CD4-positive, alpha-beta memory T cell (primary cell): ENCODE data around the gene PNKP. TPM values are rescaled to one million over a fixed set of nuclear protein-coding genes. Genes with fewer than 3 reads are reported as not detected.
A peak's percentile ranks its signal among the peaks of the same experiment; 100 is the strongest.

Source experiments
- CTCF ChIA-PET: fragments of 350-600 bp; sonication (Branson Sonifier 250); formaldehyde crosslinking; loops from one replicate; lab custom pipeline; 2021; ENCODE audit warnings: inconsistent platforms; ENCODE audit not compliant: partially characterized antibody; lab: Charles Lee
- POLR2A ChIA-PET: fragments of 350-600 bp; sonication (Branson Sonifier 250); formaldehyde crosslinking; loops from one replicate; lab custom pipeline; 2021; ENCODE audit not compliant: partially characterized antibody; lab: Charles Lee
- DNase-seq, 5 donors: peaks; one replicate each; pipeline versions ENCODE4 v3.0.0 to v3.0.0-alpha.2; 2020 to 2022; ENCODE audit warnings: mixed read lengths in 1 of 5
- H3K27ac ChIP-seq: one replicate; pipeline ENCODE4 v1.7.0; 2013; ENCODE audit warnings: low read depth, low read length
- H3K27me3 ChIP-seq: 2 replicates; pipeline ENCODE4 v1.7.0; 2013; ENCODE audit warnings: mild to moderate bottlenecking, low read length, moderate library complexity; ENCODE audit not compliant: insufficient read depth
- H3K36me3 ChIP-seq: 2 replicates; pipeline ENCODE4 v1.7.0; 2013; ENCODE audit warnings: mild to moderate bottlenecking, low read length, moderate library complexity; ENCODE audit not compliant: insufficient read depth
- H3K4me1 ChIP-seq: 2 replicates; pipeline ENCODE4 v1.7.0; 2013; ENCODE audit warnings: mild to moderate bottlenecking, low read length, moderate library complexity; ENCODE audit not compliant: insufficient read depth
- H3K4me3 ChIP-seq, 2 donors: one replicate each; pipeline ENCODE4 v1.7.0; 2013; ENCODE audit warnings: low read length in 2 of 2, mild to moderate bottlenecking in 1 of 2
- H3K9me3 ChIP-seq, 2 donors: one replicate each; pipeline ENCODE4 v1.7.0; 2013; ENCODE audit warnings: low read length in 2 of 2, control low read depth in 1 of 2; ENCODE audit not compliant: control insufficient read depth in 1 of 2
- H3K27ac Mint-ChIP-seq, 7 donors: one replicate each; pipeline ENCODE4 v1.8.0; 2020 to 2021; ENCODE audit warnings: mixed read lengths in 7 of 7, mild to moderate bottlenecking in 6 of 7, inconsistent platforms in 3 of 7, moderate library complexity in 3 of 7
- H3K27me3 Mint-ChIP-seq, 2 donors: one replicate each; pipeline ENCODE4 v1.8.0; 2020 to 2021; ENCODE audit warnings: mixed read lengths in 2 of 2
- H3K36me3 Mint-ChIP-seq, 2 donors: one replicate each; pipeline ENCODE4 v1.8.0; 2020 to 2021; ENCODE audit warnings: mixed read lengths in 2 of 2, inconsistent platforms in 1 of 2, mild to moderate bottlenecking in 1 of 2
- H3K4me1 Mint-ChIP-seq, 4 donors: one replicate each; pipeline ENCODE4 v1.8.0; 2020 to 2021; ENCODE audit warnings: mixed read lengths in 4 of 4, mild to moderate bottlenecking in 1 of 4
- H3K4me3 Mint-ChIP-seq, 8 donors: one replicate each; pipeline ENCODE4 v1.8.0; 2020 to 2021; ENCODE audit warnings: mixed read lengths in 8 of 8, mild to moderate bottlenecking in 7 of 8, moderate library complexity in 6 of 8, inconsistent platforms in 3 of 8
- H3K9me3 Mint-ChIP-seq, 8 donors: one replicate each; pipeline ENCODE4 v1.8.0; 2020 to 2021; ENCODE audit warnings: mixed read lengths in 8 of 8, mild to moderate bottlenecking in 5 of 8, inconsistent platforms in 3 of 8, moderate library complexity in 1 of 8
- intact Hi-C: fragments of 100-400 bp; cut with micrococcal nuclease; formaldehyde crosslinking; loops from one replicate; pipeline ENCODE4 v1.15.1; 2023
- polyA plus RNA-seq, 2 donors: library from polyadenylated mRNA; unstranded; fragments of 300-500 nt; fragmentation: Illumina TruSeq; gene quantifications; one replicate each; pipeline ENCODE4 v1.2.3, GENCODE V29; 2021
- total RNA-seq, 2 experiments: library from RNA; stranded (reverse); gene quantifications; one replicate each; pipeline ENCODE4 v1.2.3, GENCODE V29; 2021

Gene PNKP
- total and polyA plus RNA-seq, 4 experiments from 2014 or later, result 28.9 to 192 (median 103) TPM

- DNase-seq, result no peak
- Histone ChIP-seq H3K9me3 (no peaks in the 10 kb centered on the region), H3K27ac (no peak overlapping the region), H3K27me3 (no peaks in the 10 kb centered on the region), H3K4me1 (peaks cover 41% of the 10 kb centered on the region), H3K4me3 (no peak overlapping the region), H3K36me3 (peaks cover 31% of the 10 kb centered on the region)
- H3K4me3 Mint-ChIP-seq, result no peak overlapping the region
- peaks cover 4 to 39% (median 21%) of the 10 kb centered on the region in 4 donors for H3K4me1 Mint-ChIP-seq
- CTCF ChIA-PET, result interaction anchor here (0.8 to 1.3 kb wide), 2 partner anchors 25 to 147 kb away, joined by 3 to 4 read pairs; no protein-coding TSS in a partner anchor
- H3K9me3 Mint-ChIP-seq, result peaks cover 0 to 3% (median 0%) of the 10 kb centered on the region in 8 donors
- peaks cover 4 to 42% of the 10 kb centered on the region in 2 donors for H3K36me3 Mint-ChIP-seq
- intact Hi-C loops, result loop anchor here (5.0 kb wide), 1 partner anchor 1543 kb away; a partner anchor contains a TSS
- POLR2A ChIA-PET, result interaction anchor here (1.1 to 9.1 kb wide), 3 partner anchors 12 to 64 kb away, joined by 3 to 173 read pairs (median 10); partner anchors contain the start of genes AKT1S1, ATF5, PTOV1 and TBC1D17
- peak overlapping the region in 3 of 7 donors; percentile 30 to 65 (median 48) for H3K27ac Mint-ChIP-seq
- H3K27me3 Mint-ChIP-seq, result no peaks in the 10 kb centered on the region
Observed at GRCh38 chr19:49864890-49865289, 2.5 kb downstream of the PNKP start.

- peaks cover 31% of the 10 kb centered on the region for H3K36me3 ChIP-seq
- peaks cover 4 to 39% (median 21%) of the 10 kb centered on the region in 4 donors for H3K4me1 Mint-ChIP-seq
Observed at GRCh38 chr19:49863935-49864320, 3.4 kb downstream of the PNKP start.

GRCh38 chr19:49863254-49863934, 4.0 kb downstream of the PNKP start:
- no peak overlapping the region for H3K4me3 ChIP-seq
- no peaks in the 10 kb centered on the region for H3K9me3 ChIP-seq
- H3K27ac ChIP-seq, result no peak overlapping the region
- Mint-ChIP-seq H3K4me3 (peak overlapping the region in 2 of 8 donors; percentile 8 to 9), H3K27me3 (no peaks in the 10 kb centered on the region), H3K9me3 (peaks cover 0 to 2% (median 0%) of the 10 kb centered on the region in 8 donors), H3K4me1 (peaks cover 4 to 39% (median 19%) of the 10 kb centered on the region in 4 donors), H3K36me3 (peaks cover 4 to 49% of the 10 kb centered on the region in 2 donors), H3K27ac (peak overlapping the region in 5 of 7 donors; percentile 36 to 73 (median 64))
- no peaks in the 10 kb centered on the region for H3K27me3 ChIP-seq
- CTCF ChIA-PET, result interaction anchor here (1.2 kb wide), 1 partner anchor 146 kb away, joined by 3 read pairs; no protein-coding TSS in a partner anchor
- peaks cover 30% of the 10 kb centered on the region for H3K4me1 ChIP-seq
- peaks cover 31% of the 10 kb centered on the region for H3K36me3 ChIP-seq
- intact Hi-C loops, result no loop called here
- POLR2A ChIA-PET, result interaction anchor here (2.0 to 9.1 kb wide), 2 partner anchors 10 to 14 kb away, joined by 10 to 173 read pairs; partner anchors contain the start of genes AKT1S1, PTOV1 and TBC1D17
- DNase-seq, result peak in 1 of 5 donors; percentile 33

More at GRCh38 chr19:49863935-49864320, 3.4 kb downstream of the PNKP start:
- Mint-ChIP-seq H3K27ac (peak overlapping the region in 1 of 7 donors; percentile 48), H3K27me3 (no peaks in the 10 kb centered on the region), H3K4me3 (peak overlapping the region in 2 of 8 donors; percentile 7 to 21), H3K9me3 (peaks cover 0 to 3% (median 0%) of the 10 kb centered on the region in 8 donors), H3K36me3 (peaks cover 4 to 46% of the 10 kb centered on the region in 2 donors)
- Histone ChIP-seq H3K27me3 (no peaks in the 10 kb centered on the region), H3K27ac (no peak overlapping the region), H3K4me1 (peaks cover 35% of the 10 kb centered on the region), H3K4me3 (no peak overlapping the region), H3K9me3 (no peaks in the 10 kb centered on the region)
- DNase-seq, result peak in 1 of 5 donors; percentile 0
- ChIA-PET CTCF (interaction anchor here (1.2 kb wide), 1 partner anchor 147 kb away, joined by 3 read pairs; no protein-coding TSS in a partner anchor), POLR2A (interaction anchor here (2.0 to 9.1 kb wide), 2 partner anchors 11 to 13 kb away, joined by 10 to 173 read pairs; partner anchors contain the start of genes AKT1S1, PTOV1 and TBC1D17)
- intact Hi-C loops, result no loop called here

DNA sequence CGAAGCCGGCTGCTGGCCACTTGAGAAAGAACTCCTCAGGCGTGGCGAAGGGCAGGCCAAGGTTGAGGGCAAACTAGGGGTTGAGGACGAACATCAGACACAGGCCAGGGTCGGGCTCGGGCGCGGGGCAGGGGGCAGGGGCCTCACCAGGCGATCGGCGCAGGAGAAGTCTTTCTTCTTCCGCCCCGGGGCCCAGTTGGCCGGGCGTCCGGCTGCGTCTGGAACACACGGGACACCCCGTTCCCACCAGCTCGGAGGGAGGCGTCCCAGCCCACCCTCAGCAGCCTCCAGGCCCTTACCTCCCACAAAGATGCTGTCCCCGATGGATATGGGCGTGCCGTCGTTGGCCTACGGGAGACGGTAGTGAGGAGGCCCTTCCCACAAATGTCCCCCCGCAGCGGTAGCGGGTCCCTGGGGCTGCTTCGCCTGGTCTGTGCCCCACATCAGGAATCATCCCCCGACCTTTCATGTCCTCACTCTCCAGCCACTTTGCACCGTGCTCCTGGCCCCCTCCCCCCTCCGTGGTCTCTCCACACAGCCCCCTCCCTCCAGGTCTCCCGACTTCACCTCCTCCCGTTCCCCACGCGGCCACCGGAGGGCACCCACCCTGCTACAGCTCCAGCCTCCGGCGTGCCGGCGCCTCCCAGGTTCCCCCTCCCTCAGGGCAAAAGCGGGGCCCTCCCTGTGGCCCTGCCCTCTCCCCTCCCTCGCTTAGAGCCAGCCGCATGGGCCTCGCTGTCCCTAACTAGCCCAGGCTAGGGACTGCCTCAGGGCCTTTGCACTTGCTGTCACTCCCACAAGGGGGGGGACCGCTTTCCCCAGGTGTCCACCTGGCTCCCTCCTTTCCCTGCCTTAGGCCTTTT, 4.8 kb downstream of the PNKP start:
- H3K36me3 ChIP-seq, result peaks cover 31% of the 10 kb centered on the region
- no peak overlapping the region for H3K4me3 Mint-ChIP-seq
- no peak overlapping the region for H3K4me3 ChIP-seq
- H3K27me3 Mint-ChIP-seq, result no peaks in the 10 kb centered on the region
- POLR2A ChIA-PET, result interaction anchor here (9.1 kb wide), 1 partner anchor 9 kb away, joined by 173 read pairs; the partner anchor contains the start of gene PTOV1
- intact Hi-C loops, result no loop called here
- DNase-seq, result peak in 1 of 5 donors; percentile 39
- no peaks in the 10 kb centered on the region for H3K9me3 Mint-ChIP-seq
- H3K4me1 ChIP-seq, result peaks cover 22% of the 10 kb centered on the region
- peak overlapping the region in 3 of 7 donors; percentile 64 to 69 (median 68) for H3K27ac Mint-ChIP-seq
- peaks cover 4 to 36% (median 18%) of the 10 kb centered on the region in 4 donors for H3K4me1 Mint-ChIP-seq
- H3K36me3 Mint-ChIP-seq, result peaks cover 4 to 48% of the 10 kb centered on the region in 2 donors
- no peaks in the 10 kb centered on the region for H3K27me3 ChIP-seq
- no peak overlapping the region for H3K27ac ChIP-seq
- no peaks in the 10 kb centered on the region for H3K9me3 ChIP-seq
- CTCF ChIA-PET, result no interaction called here

- Histone ChIP-seq H3K4me1 (peaks cover 20% of the 10 kb centered on the region), H3K4me3 (no peak overlapping the region), H3K27me3 (no peaks in the 10 kb centered on the region), H3K9me3 (no peaks in the 10 kb centered on the region), H3K36me3 (peaks cover 31% of the 10 kb centered on the region), H3K27ac (no peak overlapping the region)
- Mint-ChIP-seq H3K4me3 (no peak overlapping the region), H3K27me3 (no peaks in the 10 kb centered on the region), H3K27ac (peak overlapping the region in 1 of 7 donors; percentile 17), H3K4me1 (peaks cover 4 to 27% (median 14%) of the 10 kb centered on the region in 4 donors), H3K9me3 (no peaks in the 10 kb centered on the region), H3K36me3 (peaks cover 4 to 43% of the 10 kb centered on the region in 2 donors)
- CTCF ChIA-PET, result no interaction called here
- POLR2A ChIA-PET, result interaction anchor here (1.1 to 1.4 kb wide), 2 partner anchors 11 to 14 kb away, joined by 3 to 4 read pairs; partner anchors contain the start of gene PTOV1
- peak in 1 of 5 donors; percentile 33 for DNase-seq
- intact Hi-C loops, result no loop called here
Observed at GRCh38 chr19:49861541-49862378, 5.6 kb downstream of the PNKP start.

GRCh38 chr19:49861107-49861506, 6.3 kb downstream of the PNKP start:
- CTCF ChIA-PET, result no interaction called here
- Mint-ChIP-seq H3K36me3 (peaks cover 4 to 37% of the 10 kb centered on the region in 2 donors), H3K4me1 (peaks cover 4 to 21% (median 8%) of the 10 kb centered on the region in 4 donors), H3K4me3 (no peak overlapping the region), H3K27ac (no peak overlapping the region), H3K27me3 (no peaks in the 10 kb centered on the region), H3K9me3 (no peaks in the 10 kb centered on the region)
- peaks cover 13% of the 10 kb centered on the region for H3K4me1 ChIP-seq
- H3K4me3 ChIP-seq, result no peak overlapping the region
- intact Hi-C loops, result no loop called here
- peak in 1 of 5 donors; percentile 27 for DNase-seq
- H3K36me3 ChIP-seq, result peaks cover 31% of the 10 kb centered on the region
- no peaks in the 10 kb centered on the region for H3K9me3 ChIP-seq
- no peak overlapping the region for H3K27ac ChIP-seq
- no peaks in the 10 kb centered on the region for H3K27me3 ChIP-seq
- POLR2A ChIA-PET, result interaction anchor here (1.1 to 1.4 kb wide), 2 partner anchors 10 to 13 kb away, joined by 3 to 4 read pairs; partner anchors contain the start of gene PTOV1
